HCT116 (cell line): ENCODE data around the gene ERGIC3.

Experiments used
- CBX3 ChIP-seq: IDR thresholded peaks from 2 replicates; pipeline ENCODE4 v1.6.1; 2012; ENCODE audit warnings: low read depth
- CTCF ChIP-seq, 3 experiments: fragments of 200-600 bp in 1 of 3; sonication (generic) in 1 of 3; IDR thresholded peaks in 2 of 3; conservative IDR thresholded peaks in 1 of 3; 2 replicates each; pipeline ENCODE4 v1.5.1; 2012 to 2017; ENCODE audit warnings: low read depth in 2 of 3, low read length in 2 of 3, antibody characterized with exemption in 1 of 3, borderline replicate concordance in 1 of 3, control low read depth in 1 of 3, mild to moderate bottlenecking in 1 of 3, mixed read lengths in 1 of 3, mixed run types in 1 of 3, moderate library complexity in 1 of 3; ENCODE audit not compliant: insufficient read depth in 1 of 3
- ELF1 ChIP-seq: IDR thresholded peaks from 2 replicates; pipeline ENCODE4 v1.6.1; 2012; ENCODE audit warnings: low read depth, borderline replicate concordance
- EZH2 ChIP-seq: fragments of 200-600 bp; sonication (generic); IDR thresholded peaks from 2 replicates; pipeline ENCODE4 v1.6.1; 2017; ENCODE audit warnings: antibody characterized with exemption, mixed run types
- POLR2A ChIP-seq: IDR thresholded peaks from 2 replicates; pipeline ENCODE4 v1.7.0; 2011; ENCODE audit warnings: borderline replicate concordance; ENCODE audit not compliant: insufficient read depth, insufficient read length; ENCODE audit errors: extremely low read depth
- POLR2AphosphoS5 ChIP-seq: IDR thresholded peaks from 2 replicates; pipeline ENCODE4 v1.6.1; 2011; ENCODE audit warnings: mild to moderate bottlenecking, low read depth, low read length, moderate library complexity
- SIN3A ChIP-seq: IDR thresholded peaks from 2 replicates; pipeline ENCODE4 v1.6.1; 2012; ENCODE audit warnings: low read depth
- TCF7L2 ChIP-seq: IDR thresholded peaks from 2 replicates; pipeline ENCODE4 v1.7.0; 2011; ENCODE audit warnings: borderline replicate concordance, inconsistent platforms; ENCODE audit not compliant: insufficient read depth, insufficient read length; ENCODE audit errors: extremely low read depth
- ZFX ChIP-seq: fragments of 450-650 bp; IDR thresholded peaks from 2 replicates; pipeline ENCODE4 v1.6.1; 2017
- TF ChIP-seq, protein P1 (sequence below): IDR thresholded peaks from 2 replicates; pipeline ENCODE4 v1.6.1; 2012; ENCODE audit warnings: low read depth

DNA sequence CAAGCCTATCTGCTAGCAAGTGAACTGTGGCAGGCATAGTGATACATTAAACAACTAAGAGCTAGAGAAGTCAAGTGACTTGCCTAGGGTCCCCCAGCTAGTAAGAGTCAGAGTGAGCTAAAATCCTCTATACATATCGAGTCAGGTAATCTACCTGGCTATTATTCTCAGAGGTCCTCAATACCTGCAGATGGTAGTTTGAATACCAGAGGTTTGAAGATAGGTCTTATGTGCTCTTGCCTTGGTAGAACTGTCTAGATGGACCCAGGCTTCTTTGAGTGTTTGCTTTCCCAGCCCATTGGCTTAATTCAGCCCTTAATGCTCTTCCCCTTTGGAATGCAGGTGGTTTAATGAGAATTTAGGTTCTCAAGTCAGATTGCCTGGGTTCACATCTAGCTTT, 1.1 kb downstream of the ERGIC3 start:
- TF ChIP-seq CBX3 = no peak
- no peak for TF ChIP-seq CTCF (IDR thresholded peaks at IDR 0.05 in 2 of 3, conservative IDR thresholded peaks at IDR 0.05 in 1 of 3; ENCODE audit: borderline replicate concordance in 1 of 3, insufficient read depth in 1 of 3, low read depth in 2 of 3, low read length in 2 of 3)
- TF ChIP-seq, protein P1, sequence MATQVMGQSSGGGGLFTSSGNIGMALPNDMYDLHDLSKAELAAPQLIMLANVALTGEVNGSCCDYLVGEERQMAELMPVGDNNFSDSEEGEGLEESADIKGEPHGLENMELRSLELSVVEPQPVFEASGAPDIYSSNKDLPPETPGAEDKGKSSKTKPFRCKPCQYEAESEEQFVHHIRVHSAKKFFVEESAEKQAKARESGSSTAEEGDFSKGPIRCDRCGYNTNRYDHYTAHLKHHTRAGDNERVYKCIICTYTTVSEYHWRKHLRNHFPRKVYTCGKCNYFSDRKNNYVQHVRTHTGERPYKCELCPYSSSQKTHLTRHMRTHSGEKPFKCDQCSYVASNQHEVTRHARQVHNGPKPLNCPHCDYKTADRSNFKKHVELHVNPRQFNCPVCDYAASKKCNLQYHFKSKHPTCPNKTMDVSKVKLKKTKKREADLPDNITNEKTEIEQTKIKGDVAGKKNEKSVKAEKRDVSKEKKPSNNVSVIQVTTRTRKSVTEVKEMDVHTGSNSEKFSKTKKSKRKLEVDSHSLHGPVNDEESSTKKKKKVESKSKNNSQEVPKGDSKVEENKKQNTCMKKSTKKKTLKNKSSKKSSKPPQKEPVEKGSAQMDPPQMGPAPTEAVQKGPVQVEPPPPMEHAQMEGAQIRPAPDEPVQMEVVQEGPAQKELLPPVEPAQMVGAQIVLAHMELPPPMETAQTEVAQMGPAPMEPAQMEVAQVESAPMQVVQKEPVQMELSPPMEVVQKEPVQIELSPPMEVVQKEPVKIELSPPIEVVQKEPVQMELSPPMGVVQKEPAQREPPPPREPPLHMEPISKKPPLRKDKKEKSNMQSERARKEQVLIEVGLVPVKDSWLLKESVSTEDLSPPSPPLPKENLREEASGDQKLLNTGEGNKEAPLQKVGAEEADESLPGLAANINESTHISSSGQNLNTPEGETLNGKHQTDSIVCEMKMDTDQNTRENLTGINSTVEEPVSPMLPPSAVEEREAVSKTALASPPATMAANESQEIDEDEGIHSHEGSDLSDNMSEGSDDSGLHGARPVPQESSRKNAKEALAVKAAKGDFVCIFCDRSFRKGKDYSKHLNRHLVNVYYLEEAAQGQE = no peak
- TF ChIP-seq ELF1 = no peak
- TF ChIP-seq SIN3A = no peak
- TF ChIP-seq POLR2AphosphoS5 = no peak
- TF ChIP-seq TCF7L2 = no peak
- no peak for TF ChIP-seq POLR2A
- TF ChIP-seq ZFX = no peak
- TF ChIP-seq EZH2 = no peak
